GM19468 (cell line): Measurements from ENCODE around the gene CCRL2.

Experiments used
- ATAC-seq: cut with Tn5 transposase; IDR thresholded peaks from one replicate; pipeline ENCODE4 v1.9.1; 2021; ENCODE audit warnings: mild to moderate bottlenecking, moderate library complexity, moderate number of reproducible peaks; ENCODE audit not compliant: unreplicated experiment; ENCODE audit errors: extremely low read depth

The CCRL2 gene

GRCh38 chr3:46453526-46454208 lies 46.6 kb downstream of the CCRL2 start:
- no peak for ATAC-seq

DNA sequence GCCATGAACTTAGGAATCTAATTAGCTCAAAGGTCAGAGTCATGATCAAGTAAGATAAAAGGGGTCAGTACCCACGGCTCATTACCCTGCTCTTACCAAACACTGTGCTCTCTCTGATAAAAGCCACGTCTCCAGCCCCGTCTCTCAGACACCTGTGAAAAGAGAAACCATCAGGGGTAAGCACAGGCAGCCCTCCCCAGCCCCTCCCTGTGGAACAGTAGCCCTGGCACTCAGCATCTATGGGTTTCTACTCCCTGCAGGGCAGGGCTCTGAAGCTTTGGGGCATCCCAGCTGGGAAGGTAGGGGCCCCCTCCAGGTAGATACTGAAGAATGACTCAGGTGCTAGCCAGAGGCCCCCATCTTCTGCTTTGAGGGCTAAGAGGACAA lies 47.1 kb downstream of the CCRL2 start:
- ATAC-seq, result no peak

- ATAC-seq, result no peak
These were observed 47.5 kb downstream of the CCRL2 start for GRCh38 chr3:46454606-46455005.

DNA sequence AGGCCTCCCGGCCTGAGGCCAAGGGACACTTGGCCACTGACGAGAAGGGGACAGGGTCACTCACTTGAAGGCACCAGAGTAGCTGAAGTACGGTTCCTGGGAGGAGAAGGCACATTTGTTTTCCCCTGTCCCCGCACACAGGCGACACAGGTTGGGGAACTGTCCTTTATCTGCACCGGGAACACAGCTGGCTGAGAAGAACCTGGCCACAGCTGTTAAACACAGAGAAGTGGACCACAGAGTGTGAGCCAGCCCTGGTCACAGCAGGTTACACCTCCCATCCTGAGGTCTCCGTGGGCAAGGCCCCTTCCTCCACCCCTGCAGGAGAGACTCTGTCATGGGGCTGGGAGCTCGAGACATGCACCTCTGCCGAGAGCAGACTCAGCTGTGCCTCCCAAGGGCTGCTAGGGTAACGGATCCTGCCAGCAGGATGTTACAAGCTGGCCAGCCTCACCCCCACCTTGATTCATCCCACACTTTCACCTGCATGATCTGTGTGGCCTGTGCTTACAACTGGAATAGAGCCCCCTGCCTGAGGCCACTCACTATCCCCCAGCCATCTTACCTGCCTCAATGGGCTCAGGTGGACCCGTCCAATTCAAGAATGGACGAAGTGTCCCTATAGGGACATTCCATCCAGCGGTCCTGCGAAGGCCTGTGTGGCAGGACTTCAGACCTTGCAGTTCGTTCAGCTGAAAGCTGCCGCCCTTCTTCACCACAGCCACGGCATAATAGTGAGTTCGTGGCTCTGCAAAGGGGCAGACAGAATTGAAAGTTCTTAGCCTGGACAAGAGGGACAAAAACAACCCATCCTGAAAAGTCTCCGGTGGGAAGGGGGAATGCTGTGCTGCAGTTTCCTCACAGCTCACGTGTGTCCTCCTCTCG lies 48.4 kb downstream of the CCRL2 start:
- no peak for ATAC-seq

DNA sequence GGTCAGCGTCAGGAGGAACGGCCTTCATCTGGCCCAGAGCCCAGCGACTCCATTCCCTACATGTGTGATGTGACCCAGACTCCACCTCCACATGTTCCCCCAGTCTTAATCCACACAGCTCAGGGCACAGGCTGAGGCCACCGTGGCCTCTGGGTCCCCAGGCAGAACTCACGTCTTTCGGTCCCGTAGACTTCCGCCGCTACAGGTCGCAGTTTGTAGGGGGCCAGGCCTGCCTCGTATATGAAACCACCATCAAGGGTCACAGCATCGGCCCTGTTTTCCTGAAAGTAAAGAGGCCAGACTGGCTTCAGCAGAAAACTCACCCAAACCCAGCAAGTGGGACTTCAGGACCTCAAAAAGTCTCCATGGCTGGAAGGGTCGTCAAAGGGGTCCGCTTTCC lies 49.1 kb downstream of the CCRL2 start:
- ATAC-seq, result no peak
